HEK293T (cell line): ENCODE results near the gene LHCGR.

ENCODE experiments used
- CTCF ChIA-PET: fragments of 350-600 bp; formaldehyde crosslinking; extraction: SDS; loops from one replicate; lab custom pipeline; 2021; ENCODE audit warnings: antibody characterized with exemption, inconsistent platforms; lab: Yijun Ruan, JAX
- POLR2A ChIA-PET: fragments of 350-600 bp; formaldehyde crosslinking; extraction: SDS; loops from one replicate; lab custom pipeline; 2020; ENCODE audit warnings: antibody characterized with exemption, inconsistent platforms; lab: Yijun Ruan, JAX
- DNase-seq: peaks from one replicate; pipeline ENCODE4 v3.0.0; 2012; ENCODE audit warnings: mixed read lengths; ENCODE audit errors: extremely low spot score
- ARNT ChIP-seq: fragments of 450-650 bp; IDR thresholded peaks from 2 replicates; pipeline ENCODE4 v1.6.1; 2017; ENCODE audit warnings: mild to moderate bottlenecking
- BHLHE40 ChIP-seq: fragments of 450-650 bp; IDR thresholded peaks from 2 replicates; pipeline ENCODE4 v1.6.1; 2016; ENCODE audit warnings: mild to moderate bottlenecking, moderate library complexity, borderline replicate concordance
- CTBP1 ChIP-seq: fragments of 450-650 bp; IDR thresholded peaks from 2 replicates; pipeline ENCODE4 v1.6.1; 2016; ENCODE audit warnings: borderline replicate concordance
- ELF4 ChIP-seq: fragments of 450-650 bp; IDR thresholded peaks from 2 replicates; pipeline ENCODE4 v1.6.1; 2017; ENCODE audit warnings: antibody characterized with exemption
- FOXA1 ChIP-seq: fragments of 450-650 bp; IDR thresholded peaks from 2 replicates; pipeline ENCODE4 v1.6.1; 2016; ENCODE audit warnings: mild to moderate bottlenecking
- FOXK2 ChIP-seq: fragments of 450-650 bp; IDR thresholded peaks from 2 replicates; pipeline ENCODE4 v1.6.1; 2016; ENCODE audit warnings: mild to moderate bottlenecking
- FOXM1 ChIP-seq: fragments of 450-650 bp; IDR thresholded peaks from 2 replicates; pipeline ENCODE4 v1.6.1; 2017; ENCODE audit warnings: mild to moderate bottlenecking, borderline replicate concordance
- HDGF ChIP-seq: fragments of 450-650 bp; IDR thresholded peaks from 2 replicates; pipeline ENCODE4 v1.6.1; 2017; ENCODE audit warnings: antibody characterized with exemption, borderline replicate concordance
- L3MBTL2 ChIP-seq: fragments of 450-650 bp; conservative IDR thresholded peaks from 2 replicates; pipeline ENCODE4 v1.6.1; 2016; ENCODE audit warnings: mild to moderate bottlenecking
- LEF1 ChIP-seq: fragments of 450-650 bp; IDR thresholded peaks from 2 replicates; pipeline ENCODE4 v1.6.1; 2017; ENCODE audit warnings: mild to moderate bottlenecking, borderline replicate concordance
- NFRKB ChIP-seq: fragments of 450-650 bp; IDR thresholded peaks from 2 replicates; pipeline ENCODE4 v1.6.1; 2016; ENCODE audit warnings: mild to moderate bottlenecking, moderate library complexity
- PKNOX1 ChIP-seq: fragments of 450-650 bp; IDR thresholded peaks from 2 replicates; pipeline ENCODE4 v1.6.1; 2016
- SP1 ChIP-seq: fragments of 450-650 bp; IDR thresholded peaks from 2 replicates; pipeline ENCODE4 v1.6.1; 2017
- SUZ12 ChIP-seq: fragments of 450-650 bp; IDR thresholded peaks from 2 replicates; pipeline ENCODE4 v1.6.1; 2016; ENCODE audit warnings: mild to moderate bottlenecking
- TARDBP ChIP-seq: fragments of 450-650 bp; IDR thresholded peaks from 2 replicates; pipeline ENCODE4 v1.6.1; 2016
- ZNF384 ChIP-seq: fragments of 450-650 bp; IDR thresholded peaks from 2 replicates; pipeline ENCODE4 v1.6.1; 2016

The LHCGR gene

GRCh38 chr2:48787580-48787979, 32.1 kb upstream of the LHCGR start:
- POLR2A ChIA-PET: no interaction called here
- DNase-seq: no peak
- CTCF ChIA-PET: no interaction called here
- no peak for TF ChIP-seq PKNOX1
- TF ChIP-seq LEF1: no peak
- no peak for TF ChIP-seq NFRKB
- no peak for TF ChIP-seq FOXK2
- TF ChIP-seq FOXM1: no peak
- TF ChIP-seq HDGF: no peak
- no peak for TF ChIP-seq ELF4
- TF ChIP-seq ZNF384: no peak
- TF ChIP-seq SP1: no peak
- TF ChIP-seq SUZ12: no peak
- no peak for TF ChIP-seq ARNT
- no peak for TF ChIP-seq FOXA1
- TF ChIP-seq CTBP1: no peak
- TF ChIP-seq L3MBTL2: no peak
- TF ChIP-seq BHLHE40: no peak
- no peak for TF ChIP-seq TARDBP

DNA sequence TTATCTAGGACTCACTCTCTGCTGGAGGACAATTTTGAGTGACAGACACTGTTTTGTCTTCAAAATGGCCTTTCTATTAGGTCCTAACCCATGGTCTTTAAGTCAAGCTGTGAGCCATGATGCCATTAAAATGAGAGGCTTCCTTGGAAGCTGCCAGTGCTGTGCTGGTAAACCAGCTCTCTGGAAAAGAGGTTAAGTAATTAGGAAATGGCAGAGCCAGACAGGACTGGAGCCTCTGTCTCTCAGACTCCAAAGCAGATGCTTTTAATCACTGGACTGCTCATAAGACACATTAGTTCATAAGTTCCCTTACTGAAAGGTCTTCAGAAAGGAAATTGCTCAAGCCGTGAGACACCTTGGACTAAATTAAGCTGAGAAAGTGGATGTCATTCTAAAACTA, 25.8 kb upstream of the LHCGR start:
- POLR2A ChIA-PET: no interaction called here
- no peak for DNase-seq
- CTCF ChIA-PET: no interaction called here
- no peak for TF ChIP-seq SP1
- TF ChIP-seq TARDBP: no peak
- TF ChIP-seq BHLHE40: no peak
- TF ChIP-seq L3MBTL2: no peak
- no peak for TF ChIP-seq PKNOX1
- TF ChIP-seq NFRKB: no peak

DNA sequence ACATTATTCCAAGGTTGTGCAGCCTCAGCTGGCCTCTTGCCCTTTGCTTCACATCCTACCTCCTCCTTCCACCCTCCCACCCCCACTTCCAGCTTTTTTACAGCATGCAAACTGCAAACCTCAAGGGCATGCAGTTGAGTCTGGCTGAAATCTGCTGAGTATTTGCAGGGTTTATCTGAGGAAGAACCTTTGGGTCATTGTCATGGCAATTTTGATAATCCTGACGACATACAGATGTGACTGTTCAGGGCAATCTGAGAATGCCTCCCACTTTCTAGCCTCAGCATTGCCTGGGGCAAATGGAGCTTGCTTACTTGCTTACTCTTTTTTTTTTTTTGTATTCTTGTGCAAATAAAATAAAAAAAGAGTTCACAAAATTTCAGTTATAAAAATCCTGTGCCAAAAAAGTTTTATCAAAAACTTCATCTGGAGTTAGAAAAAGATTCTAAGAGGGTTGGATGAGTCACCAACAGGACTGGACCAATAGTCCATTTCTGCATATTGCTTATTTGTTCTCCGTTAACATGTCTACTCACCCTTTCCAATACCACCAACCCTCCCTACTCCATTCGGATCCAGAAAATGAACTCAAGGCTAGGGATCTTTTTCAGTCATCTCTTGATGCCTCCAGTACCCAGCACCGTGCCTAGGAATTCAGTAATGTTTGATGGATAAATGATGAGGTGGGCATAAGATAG, 23.6 kb upstream of the LHCGR start:
- no peak for TF ChIP-seq SP1
- CTCF ChIA-PET: no interaction called here
- no peak for DNase-seq
- POLR2A ChIA-PET: no interaction called here

DNA sequence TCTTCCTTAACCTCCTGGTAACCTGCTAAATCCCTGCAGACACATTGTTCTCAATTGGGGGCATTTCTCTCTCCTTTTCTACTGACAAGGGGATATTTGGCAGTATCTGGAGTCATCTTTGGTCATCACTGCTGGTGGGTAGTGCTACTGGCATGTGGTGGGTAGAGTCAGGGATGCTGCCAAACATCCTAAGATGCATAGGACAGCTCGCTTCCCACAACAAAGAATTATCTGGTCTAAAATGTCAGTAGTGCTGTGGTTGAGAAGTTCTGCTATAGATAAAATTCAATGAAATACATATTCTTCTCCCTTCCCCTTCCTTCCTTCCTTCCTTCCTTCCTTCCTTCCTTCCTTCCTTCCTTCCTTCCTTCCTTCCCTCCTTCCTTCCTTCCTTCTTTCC, 18.7 kb upstream of the LHCGR start:
- TF ChIP-seq CTBP1: no peak
- no peak for TF ChIP-seq TARDBP
- no peak for TF ChIP-seq NFRKB
- TF ChIP-seq FOXM1: no peak
- TF ChIP-seq PKNOX1: no peak
- no peak for TF ChIP-seq BHLHE40
- TF ChIP-seq LEF1: no peak
- TF ChIP-seq FOXA1: no peak
- TF ChIP-seq SUZ12: no peak
- TF ChIP-seq ARNT: no peak
- TF ChIP-seq SP1: no peak
- TF ChIP-seq HDGF: no peak
- no peak for TF ChIP-seq L3MBTL2
- no peak for DNase-seq
- ChIA-PET CTCF (no interaction called here), POLR2A (no interaction called here)

- no peak for DNase-seq
- ChIA-PET CTCF (interaction anchor here (0.8 kb wide), 1 partner anchor 213 kb away, joined by 4 read pairs; no protein-coding TSS in a partner anchor), POLR2A (no interaction called here)
- TF ChIP-seq SP1 (no peak), L3MBTL2 (no peak), FOXM1 (no peak), HDGF (no peak), SUZ12 (no peak), NFRKB (no peak), ELF4 (no peak), BHLHE40 (no peak), CTBP1 (no peak), ZNF384 (no peak), TARDBP (no peak), PKNOX1 (no peak), FOXK2 (no peak), ARNT (no peak), LEF1 (no peak)
Observed at GRCh38 chr2:48771241-48772014, 15.9 kb upstream of the LHCGR start.

- POLR2A ChIA-PET: no interaction called here
- CTCF ChIA-PET: no interaction called here
- TF ChIP-seq SUZ12: no peak
- TF ChIP-seq NFRKB: no peak
- no peak for TF ChIP-seq SP1
- no peak for DNase-seq
Observed at GRCh38 chr2:48770181-48770580, 14.7 kb upstream of the LHCGR start.
